Mesendoderm (in vitro differentiated cells): ENCODE results near the gene RANBP3.

Experiments used
- DNase-seq: peaks from one replicate; pipeline ENCODE4 v3.0.0; 2013
- H2AK5ac ChIP-seq: 2 replicates; pipeline ENCODE4 v1.6.1; 2013; ENCODE audit warnings: low read length, inconsistent platforms
- H2BK120ac ChIP-seq: 2 replicates; pipeline ENCODE4 v1.6.1; 2013; ENCODE audit warnings: low read depth, mild to moderate bottlenecking, low read length, moderate library complexity, mixed read lengths
- H2BK15ac ChIP-seq: replicated peaks from 2 replicates; pipeline ENCODE4 v1.6.1; 2013; ENCODE audit warnings: low read depth, mild to moderate bottlenecking, moderate library complexity
- H2BK5ac ChIP-seq: 2 replicates; pipeline ENCODE4 v1.6.1; 2013; ENCODE audit warnings: low read length, inconsistent platforms
- H3K18ac ChIP-seq: 2 replicates; pipeline ENCODE4 v1.6.1; 2013; ENCODE audit warnings: mild to moderate bottlenecking, low read length, mixed read lengths
- H3K23ac ChIP-seq: one replicate; pipeline ENCODE4 v1.6.1; 2013; ENCODE audit warnings: low read length
- H3K27ac ChIP-seq: 2 replicates; pipeline ENCODE4 v1.5.1; 2013; ENCODE audit warnings: low read depth, mild to moderate bottlenecking, inconsistent platforms, low read length, moderate library complexity
- H3K27me3 ChIP-seq: 2 replicates; pipeline ENCODE4 v1.6.1; 2013; ENCODE audit warnings: low read length, control low read depth, mild to moderate bottlenecking, inconsistent platforms; ENCODE audit not compliant: insufficient read depth, poor library complexity
- H3K36me3 ChIP-seq: 2 replicates; pipeline ENCODE4 v1.6.1; 2013; ENCODE audit warnings: low read length, inconsistent platforms; ENCODE audit not compliant: control insufficient read depth, insufficient read depth
- H3K4ac ChIP-seq: one replicate; pipeline ENCODE4 v1.6.1; 2013; ENCODE audit warnings: low read depth, mild to moderate bottlenecking, low read length, moderate library complexity
- H3K4me1 ChIP-seq: 2 replicates; pipeline ENCODE4 v1.6.1; 2013; ENCODE audit warnings: low read depth, low read length, inconsistent platforms; ENCODE audit not compliant: control insufficient read depth
- H3K4me2 ChIP-seq: 2 replicates; pipeline ENCODE4 v1.6.1; 2013; ENCODE audit warnings: low read length
- H3K4me3 ChIP-seq: 2 replicates; pipeline ENCODE4 v1.5.1; 2013; ENCODE audit warnings: mild to moderate bottlenecking, low read length
- H3K56ac ChIP-seq: one replicate; pipeline ENCODE4 v1.6.1; 2013; ENCODE audit warnings: low read length
- H3K79me1 ChIP-seq: 2 replicates; pipeline ENCODE4 v1.6.1; 2013; ENCODE audit warnings: low read length, inconsistent platforms
- H3K79me2 ChIP-seq: 2 replicates; pipeline ENCODE4 v1.6.1; 2013; ENCODE audit warnings: mild to moderate bottlenecking, low read length; ENCODE audit not compliant: control insufficient read depth, insufficient read depth
- H3K9ac ChIP-seq: 2 replicates; pipeline ENCODE4 v1.6.1; 2013; ENCODE audit warnings: low read length, inconsistent platforms
- H4K5ac ChIP-seq: one replicate; pipeline ENCODE4 v1.6.1; 2013; ENCODE audit warnings: low read length
- H4K8ac ChIP-seq: one replicate; pipeline ENCODE4 v1.6.1; 2013; ENCODE audit warnings: low read depth, mild to moderate bottlenecking, control low read depth, low read length, moderate library complexity
- WGBS: extraction: QIAGEN DNeasy Blood & Tissue Kit; methylation state at CpG from one replicate; pipeline ENCODE4 v1.1.7; 2013; ENCODE audit warnings: low lambda C conversion rate, missing lambda C conversion rate; ENCODE audit not compliant: insufficient coverage; ENCODE audit errors: extremely low coverage; 5-methylcytosine and 5-hydroxymethylcytosine counted together

The RANBP3 gene

GRCh38 chr19:6022570-6023064 lies 44.7 kb upstream of the RANBP3 start:
- no CpG with 5 or more reads among the region's 16 CpGs for WGBS
- no peak overlapping the region for H2BK120ac ChIP-seq
- H4K8ac ChIP-seq: no peak overlapping the region
- no peak overlapping the region for H3K4me3 ChIP-seq
- H3K4me1 ChIP-seq: no peaks in the 10 kb centered on the region
- H3K36me3 ChIP-seq: no peaks in the 10 kb centered on the region
- no peak for DNase-seq
- no peaks in the 10 kb centered on the region for H3K27me3 ChIP-seq
- H3K79me1 ChIP-seq: no peaks in the 10 kb centered on the region
- H3K23ac ChIP-seq: no peak overlapping the region
- no peak overlapping the region for H3K9ac ChIP-seq
- H2BK5ac ChIP-seq: no peak overlapping the region
- no peak overlapping the region for H2AK5ac ChIP-seq
- no peaks in the 10 kb centered on the region for H3K79me2 ChIP-seq
- H3K4ac ChIP-seq: no peak overlapping the region
- H3K27ac ChIP-seq: no peak overlapping the region
- no peak overlapping the region for H4K5ac ChIP-seq
- no peak overlapping the region for H3K18ac ChIP-seq
- no peak overlapping the region for H3K4me2 ChIP-seq
- no peak overlapping the region for H3K56ac ChIP-seq
- H2BK15ac ChIP-seq: no peak overlapping the region

DNA sequence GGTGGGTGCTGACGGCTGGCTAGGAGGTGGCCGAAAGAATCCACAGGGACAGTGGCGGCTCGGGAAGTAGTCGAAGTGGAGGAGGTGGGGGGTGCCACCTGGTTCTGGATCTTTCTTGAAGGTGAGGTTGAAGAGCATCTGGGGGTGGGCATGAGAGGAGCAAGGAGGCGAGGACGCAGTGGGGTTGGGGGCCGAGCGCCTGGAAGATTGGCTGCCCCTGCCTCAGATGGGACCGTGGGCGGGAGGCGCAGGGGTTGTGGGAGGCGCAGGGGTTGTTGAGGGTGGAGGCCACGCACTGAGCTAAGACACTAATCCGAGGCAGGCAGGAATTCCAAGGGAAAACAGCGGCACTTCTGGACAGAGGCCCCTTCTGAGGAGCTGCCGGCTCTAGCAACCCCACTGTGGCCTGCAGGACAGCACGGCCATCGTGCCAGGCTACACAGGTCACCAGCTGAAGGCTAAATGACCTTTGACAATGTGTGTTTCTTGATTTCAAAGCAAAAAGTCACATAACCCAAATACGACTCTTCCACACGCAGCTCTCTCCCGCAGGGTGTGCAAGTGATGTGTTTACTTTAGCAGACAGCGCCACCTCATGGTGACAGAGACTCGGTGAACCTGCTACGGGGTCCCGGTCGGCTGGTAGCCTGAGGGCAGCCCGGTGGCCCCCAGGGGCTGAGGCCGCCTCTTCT lies 44.1 kb upstream of the RANBP3 start:
- H3K4me2 ChIP-seq: no peak overlapping the region
- H3K18ac ChIP-seq: no peak overlapping the region
- H3K36me3 ChIP-seq: no peaks in the 10 kb centered on the region
- no peaks in the 10 kb centered on the region for H3K79me2 ChIP-seq
- no peak overlapping the region for H2BK120ac ChIP-seq
- H3K4me3 ChIP-seq: no peak overlapping the region
- H3K9ac ChIP-seq: no peak overlapping the region
- no peak overlapping the region for H3K27ac ChIP-seq
- no peaks in the 10 kb centered on the region for H3K79me1 ChIP-seq
- H2BK5ac ChIP-seq: no peak overlapping the region
- no peak overlapping the region for H4K8ac ChIP-seq
- H3K56ac ChIP-seq: no peak overlapping the region
- H3K23ac ChIP-seq: no peak overlapping the region
- WGBS: no CpG with 5 or more reads among the region's 29 CpGs
- peak; percentile 84 for DNase-seq
- H3K4ac ChIP-seq: no peak overlapping the region
- no peak overlapping the region for H2BK15ac ChIP-seq
- H3K4me1 ChIP-seq: no peaks in the 10 kb centered on the region
- H2AK5ac ChIP-seq: no peak overlapping the region
- H3K27me3 ChIP-seq: no peaks in the 10 kb centered on the region
- H4K5ac ChIP-seq: no peak overlapping the region

DNA sequence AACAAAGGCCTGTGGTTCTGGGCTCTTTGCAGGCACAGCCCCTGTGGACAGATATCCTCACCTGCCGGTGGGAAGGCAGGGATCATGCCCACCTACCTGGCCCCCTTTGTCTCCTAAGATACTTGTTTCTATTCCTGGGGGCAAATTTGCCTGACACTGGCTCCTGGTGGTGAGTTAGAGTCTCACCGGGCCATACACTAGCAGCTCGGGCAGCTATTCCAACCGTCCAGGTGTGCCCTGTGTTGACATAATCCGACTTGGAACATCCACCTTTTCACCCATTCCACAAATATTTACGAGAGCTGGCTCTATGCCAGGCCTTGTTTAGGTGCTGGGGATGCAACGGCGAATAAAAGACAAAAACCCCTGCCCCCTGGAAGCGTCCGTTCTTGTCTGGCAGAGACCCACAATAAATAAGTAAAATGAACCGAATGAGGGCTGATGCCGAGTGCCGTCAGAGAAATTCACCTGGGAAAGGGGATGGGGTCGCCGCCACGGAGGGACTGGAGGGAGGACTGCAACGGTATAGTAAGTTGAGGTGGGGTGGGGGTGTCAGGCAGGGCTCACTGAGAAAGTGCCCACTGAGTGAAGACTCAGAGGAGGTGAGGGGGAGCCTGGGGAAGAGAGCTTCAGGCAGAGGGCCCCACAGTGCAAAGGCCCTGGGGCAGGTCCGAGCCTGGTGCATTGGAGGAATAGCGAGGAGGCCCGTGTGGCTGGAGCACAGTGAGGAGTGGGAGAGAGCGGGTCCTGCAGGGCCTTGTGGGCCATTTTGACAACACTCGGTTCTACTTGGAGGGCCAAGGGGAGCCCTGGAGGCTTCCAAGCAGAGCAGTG lies 43.2 kb upstream of the RANBP3 start:
- Histone ChIP-seq H3K4me2 (no peak overlapping the region), H2BK15ac (no peak overlapping the region), H3K56ac (no peak overlapping the region), H2BK120ac (no peak overlapping the region), H2BK5ac (no peak overlapping the region), H3K27ac (no peak overlapping the region), H3K18ac (no peak overlapping the region), H3K4ac (no peak overlapping the region), H2AK5ac (no peak overlapping the region), H3K23ac (no peak overlapping the region), H3K79me1 (no peaks in the 10 kb centered on the region), H4K5ac (no peak overlapping the region), H3K9ac (no peak overlapping the region), H3K36me3 (no peaks in the 10 kb centered on the region), H4K8ac (no peak overlapping the region), H3K4me3 (no peak overlapping the region), H3K4me1 (no peaks in the 10 kb centered on the region), H3K27me3 (no peaks in the 10 kb centered on the region), H3K79me2 (no peaks in the 10 kb centered on the region)
- WGBS: no CpG with 5 or more reads among the region's 22 CpGs
- no peak for DNase-seq

DNA sequence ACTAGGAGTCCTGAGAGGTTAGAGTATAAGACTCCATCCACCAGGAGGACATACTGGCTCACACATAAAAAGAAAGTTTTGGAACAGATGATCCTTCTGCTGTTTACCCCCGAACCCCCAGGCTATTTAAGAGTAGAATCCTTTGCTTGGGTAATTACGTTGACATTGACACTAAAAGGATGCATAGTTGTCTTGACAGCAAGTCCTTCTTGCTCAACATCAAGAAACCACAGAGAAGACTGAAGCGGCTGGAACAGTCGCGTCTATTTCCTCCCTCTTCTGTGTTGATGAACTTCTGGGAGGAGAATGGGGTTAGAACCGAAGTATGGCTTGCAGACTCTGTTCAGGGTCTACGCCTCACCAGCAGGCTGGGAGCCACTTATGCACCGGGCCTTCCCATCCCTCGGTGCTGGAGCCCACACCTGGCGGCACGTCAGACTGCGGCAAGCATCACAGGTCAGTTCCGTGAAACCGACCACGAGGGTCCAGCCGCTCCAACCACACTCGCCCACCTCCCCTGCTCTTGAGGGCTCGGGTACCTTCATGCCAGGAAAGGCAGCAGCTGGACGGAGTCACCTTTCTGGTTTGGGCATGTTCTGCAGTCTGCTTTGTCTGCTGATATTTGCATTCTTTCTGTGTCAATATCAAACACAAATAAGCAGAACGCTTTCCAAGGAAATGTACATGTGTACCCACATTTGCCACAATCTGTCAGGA lies 42.4 kb upstream of the RANBP3 start:
- H2BK5ac ChIP-seq: no peak overlapping the region
- no peak overlapping the region for H3K4me2 ChIP-seq
- no peak for DNase-seq
- H4K5ac ChIP-seq: no peak overlapping the region
- no peak overlapping the region for H3K23ac ChIP-seq
- H3K27me3 ChIP-seq: no peaks in the 10 kb centered on the region
- WGBS: no CpG with 5 or more reads among the region's 20 CpGs
- H3K36me3 ChIP-seq: no peaks in the 10 kb centered on the region
- H3K4me3 ChIP-seq: no peak overlapping the region
- H3K56ac ChIP-seq: no peak overlapping the region
- no peaks in the 10 kb centered on the region for H3K79me1 ChIP-seq
- H3K9ac ChIP-seq: no peak overlapping the region
- H3K18ac ChIP-seq: no peak overlapping the region
- H3K4ac ChIP-seq: no peak overlapping the region
- no peak overlapping the region for H2BK15ac ChIP-seq
- no peak overlapping the region for H4K8ac ChIP-seq
- H3K4me1 ChIP-seq: no peaks in the 10 kb centered on the region
- H3K27ac ChIP-seq: no peak overlapping the region
- no peak overlapping the region for H2BK120ac ChIP-seq
- no peak overlapping the region for H2AK5ac ChIP-seq
- H3K79me2 ChIP-seq: no peaks in the 10 kb centered on the region

GRCh38 chr19:6018786-6019185 lies 40.8 kb upstream of the RANBP3 start:
- H2AK5ac ChIP-seq: no peak overlapping the region
- peak; percentile 53 for DNase-seq
- H3K36me3 ChIP-seq: no peaks in the 10 kb centered on the region
- H3K4me2 ChIP-seq: no peak overlapping the region
- no peak overlapping the region for H2BK120ac ChIP-seq
- no peak overlapping the region for H4K8ac ChIP-seq
- no peak overlapping the region for H2BK15ac ChIP-seq
- H3K23ac ChIP-seq: no peak overlapping the region
- H3K9ac ChIP-seq: no peak overlapping the region
- WGBS: no CpG with 5 or more reads among the region's 10 CpGs
- no peak overlapping the region for H2BK5ac ChIP-seq
- no peak overlapping the region for H3K18ac ChIP-seq
- no peak overlapping the region for H4K5ac ChIP-seq
- no peaks in the 10 kb centered on the region for H3K27me3 ChIP-seq
- H3K79me1 ChIP-seq: no peaks in the 10 kb centered on the region
- no peak overlapping the region for H3K27ac ChIP-seq
- no peaks in the 10 kb centered on the region for H3K4me1 ChIP-seq
- H3K4ac ChIP-seq: no peak overlapping the region
- H3K4me3 ChIP-seq: no peak overlapping the region
- H3K56ac ChIP-seq: no peak overlapping the region
- no peaks in the 10 kb centered on the region for H3K79me2 ChIP-seq
